Activated CD4-positive, alpha-beta T cell treated with anti-CD3 and anti-CD28 coated beads, Interleukin-2, amount 10 ng/mL, durations not matched to agents 7 days and 5 days (primary cell): ENCODE measurements around the gene GRID2IP. TPM values are rescaled to one million over a fixed set of nuclear protein-coding genes. Genes with fewer than 3 reads are reported as not detected.
A peak's percentile ranks its signal among the peaks of the same experiment; 100 is the strongest.

Source experiments
- CTCF ChIA-PET: fragments of 350-600 bp; sonication (Branson Sonifier 250); formaldehyde crosslinking; loops from one replicate; lab custom pipeline; 2021; ENCODE audit warnings: antibody characterized with exemption; lab: Charles Lee
- POLR2A ChIA-PET: fragments of 350-600 bp; sonication (Branson Sonifier 250); formaldehyde crosslinking; loops from one replicate; lab custom pipeline; 2021; ENCODE audit warnings: antibody characterized with exemption; lab: Charles Lee
- DNase-seq: peaks from one replicate; pipeline ENCODE4 v3.0.0-alpha.2; 2020
- H3K27ac Mint-ChIP-seq: one replicate; pipeline ENCODE4 v1.8.0; 2021; ENCODE audit warnings: mild to moderate bottlenecking, moderate library complexity, mixed read lengths
- H3K27me3 Mint-ChIP-seq: one replicate; pipeline ENCODE4 v1.8.0; 2021; ENCODE audit warnings: mixed read lengths
- H3K36me3 Mint-ChIP-seq: one replicate; pipeline ENCODE4 v1.8.0; 2021; ENCODE audit warnings: low read depth, mixed read lengths
- H3K4me1 Mint-ChIP-seq: one replicate; pipeline ENCODE4 v1.8.0; 2021; ENCODE audit warnings: mixed read lengths
- H3K4me3 Mint-ChIP-seq: one replicate; pipeline ENCODE4 v1.8.0; 2021; ENCODE audit warnings: mild to moderate bottlenecking, moderate library complexity, mixed read lengths
- H3K9me3 Mint-ChIP-seq: one replicate; pipeline ENCODE4 v1.8.0; 2021; ENCODE audit warnings: mixed read lengths
- total RNA-seq, 2 experiments: library from RNA; stranded (reverse); gene quantifications; one replicate each; pipeline ENCODE4 v1.2.3, GENCODE V29; 2021

Gene GRID2IP
- total RNA-seq, 2 experiments from 2014 or later: 0.07 TPM; not detected in 1

DNA sequence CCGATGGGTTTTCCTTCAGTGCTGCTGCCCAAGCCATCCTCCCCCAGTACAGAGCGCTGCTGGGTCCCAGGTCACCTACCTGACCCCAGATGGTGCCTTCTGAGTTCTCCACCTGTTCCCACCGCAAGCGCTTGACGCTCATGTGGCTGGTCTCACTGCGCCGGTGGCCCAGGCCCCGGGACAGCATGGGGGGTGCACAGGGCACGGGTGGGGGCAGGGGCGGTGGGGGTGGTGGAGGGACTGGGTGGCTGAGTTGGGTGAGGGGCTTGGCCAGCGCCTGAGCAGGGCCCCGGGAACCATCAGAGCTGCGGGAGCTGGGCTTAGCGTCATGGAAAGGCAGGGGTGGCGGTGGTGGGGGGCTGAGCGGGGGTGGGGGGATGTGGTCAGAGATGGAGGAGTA, 43.4 kb downstream of the GRID2IP start:
- no peak overlapping the region for H3K4me3 Mint-ChIP-seq
- no peaks in the 10 kb centered on the region for H3K36me3 Mint-ChIP-seq
- ChIA-PET POLR2A (no interaction called here), CTCF (interaction anchor here (1.3 kb wide), 1 partner anchor 37 kb away, joined by 3 read pairs; no protein-coding TSS in a partner anchor)
- H3K9me3 Mint-ChIP-seq: no peaks in the 10 kb centered on the region
- H3K27ac Mint-ChIP-seq: no peak overlapping the region
- no peaks in the 10 kb centered on the region for H3K27me3 Mint-ChIP-seq
- no peak for DNase-seq
- peaks cover 13% of the 10 kb centered on the region for H3K4me1 Mint-ChIP-seq

DNA sequence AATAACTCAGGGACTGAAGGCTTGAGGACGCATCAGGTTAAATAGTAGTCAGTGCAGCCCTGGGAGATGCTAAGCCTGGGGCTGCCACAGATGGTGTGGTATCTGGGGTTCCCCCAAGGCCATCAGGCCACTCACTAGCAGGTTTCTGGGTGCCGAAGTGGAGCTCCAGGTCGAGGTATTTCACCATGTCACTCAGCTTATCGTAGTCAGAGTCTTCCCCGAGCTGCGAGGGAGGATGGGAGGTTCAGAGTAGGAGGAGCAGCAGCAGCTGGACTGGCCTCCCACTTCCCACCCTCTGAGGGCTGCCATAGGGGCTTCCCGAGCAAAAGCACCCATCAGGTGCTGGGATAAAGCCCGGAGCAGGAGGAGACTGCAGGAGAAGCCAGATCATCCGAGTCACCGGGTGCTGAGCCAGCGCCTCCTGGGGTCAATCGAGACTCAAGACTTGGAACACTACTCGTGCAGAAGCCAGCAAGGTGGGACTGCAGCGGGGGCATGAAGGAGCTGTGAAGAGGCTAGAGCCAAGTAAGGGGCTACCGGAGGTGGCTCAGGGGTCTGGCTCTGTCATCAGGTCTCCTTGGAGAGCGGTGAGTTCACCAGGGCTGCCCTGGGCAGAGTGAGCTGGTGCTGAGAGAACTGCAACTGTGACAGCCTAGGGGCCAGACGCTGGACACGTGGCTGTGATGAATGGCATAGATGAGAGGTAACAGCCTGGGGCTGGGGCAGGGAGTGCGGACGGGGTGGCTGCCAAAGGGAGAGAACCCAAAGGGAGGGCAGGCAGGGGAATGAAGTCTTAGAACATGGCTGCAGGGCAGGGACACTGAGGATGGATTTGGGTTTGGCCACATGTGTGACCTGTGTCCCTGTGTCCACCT, 45.3 kb downstream of the GRID2IP start:
- DNase-seq: no peak
- H3K4me1 Mint-ChIP-seq: peaks cover 13% of the 10 kb centered on the region
- no peaks in the 10 kb centered on the region for H3K27me3 Mint-ChIP-seq
- H3K9me3 Mint-ChIP-seq: no peaks in the 10 kb centered on the region
- H3K27ac Mint-ChIP-seq: no peak overlapping the region
- ChIA-PET POLR2A (interaction anchor here (0.6 kb wide), 1 partner anchor 48 kb away, joined by 3 read pairs; no protein-coding TSS in a partner anchor), CTCF (interaction anchor here (1.0 to 1.3 kb wide), 2 partner anchors 10 to 351 kb away, joined by 3 read pairs; no protein-coding TSS in a partner anchor)
- H3K36me3 Mint-ChIP-seq: no peaks in the 10 kb centered on the region
- peak overlapping the region; percentile 86 for H3K4me3 Mint-ChIP-seq

DNA sequence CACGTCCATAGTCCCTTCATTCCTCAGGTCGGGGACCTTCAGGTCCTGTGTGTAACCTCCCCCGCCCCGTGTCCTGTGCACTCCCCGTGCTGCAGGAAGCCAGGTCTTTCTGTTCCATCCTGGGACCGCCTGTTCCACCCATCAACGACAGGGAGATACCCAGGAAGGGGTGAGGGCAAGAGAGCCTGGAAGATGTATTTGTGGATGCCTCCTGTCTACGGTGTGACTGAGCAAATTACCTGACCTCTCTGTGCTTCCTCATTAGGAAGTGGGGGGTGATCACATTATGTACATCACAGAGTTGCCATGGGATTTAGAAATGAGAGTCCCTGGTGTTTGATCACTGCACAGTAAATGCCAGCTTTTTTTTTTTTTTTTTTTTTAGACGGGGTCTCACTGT, 46.3 kb downstream of the GRID2IP start:
- H3K9me3 Mint-ChIP-seq: no peaks in the 10 kb centered on the region
- CTCF ChIA-PET: interaction anchor here (1.0 kb wide), 1 partner anchor 352 kb away, joined by 3 read pairs; no protein-coding TSS in a partner anchor
- POLR2A ChIA-PET: interaction anchor here (0.6 kb wide), 1 partner anchor 49 kb away, joined by 3 read pairs; no protein-coding TSS in a partner anchor
- peak overlapping the region; percentile 94 for H3K27ac Mint-ChIP-seq
- no peak for DNase-seq
- peaks cover 13% of the 10 kb centered on the region for H3K4me1 Mint-ChIP-seq
- H3K27me3 Mint-ChIP-seq: no peaks in the 10 kb centered on the region
- no peaks in the 10 kb centered on the region for H3K36me3 Mint-ChIP-seq
- peak overlapping the region; percentile 86 for H3K4me3 Mint-ChIP-seq

DNA sequence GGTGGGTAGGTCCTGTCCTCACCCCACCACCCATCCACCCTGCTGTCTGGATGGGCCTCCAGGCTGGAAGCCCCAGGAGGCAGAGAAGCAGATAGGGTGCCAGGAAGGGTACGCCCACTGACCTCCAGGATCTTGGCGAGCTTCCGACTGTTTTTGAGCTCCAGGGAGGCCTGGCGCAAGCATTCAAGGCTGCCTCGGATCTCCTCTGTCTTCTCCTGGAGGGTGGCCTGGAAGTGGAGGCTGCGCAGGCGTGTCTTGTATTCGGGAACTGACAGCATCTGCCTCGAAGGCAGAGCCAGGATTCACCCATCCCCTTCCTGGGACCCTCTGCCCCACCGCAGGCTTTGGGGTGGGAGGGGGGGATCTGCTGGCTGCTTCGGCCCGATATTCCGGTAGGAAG, 48.4 kb downstream of the GRID2IP start:
- ChIA-PET POLR2A (no interaction called here), CTCF (no interaction called here)
- H3K4me3 Mint-ChIP-seq: no peak overlapping the region

DNA sequence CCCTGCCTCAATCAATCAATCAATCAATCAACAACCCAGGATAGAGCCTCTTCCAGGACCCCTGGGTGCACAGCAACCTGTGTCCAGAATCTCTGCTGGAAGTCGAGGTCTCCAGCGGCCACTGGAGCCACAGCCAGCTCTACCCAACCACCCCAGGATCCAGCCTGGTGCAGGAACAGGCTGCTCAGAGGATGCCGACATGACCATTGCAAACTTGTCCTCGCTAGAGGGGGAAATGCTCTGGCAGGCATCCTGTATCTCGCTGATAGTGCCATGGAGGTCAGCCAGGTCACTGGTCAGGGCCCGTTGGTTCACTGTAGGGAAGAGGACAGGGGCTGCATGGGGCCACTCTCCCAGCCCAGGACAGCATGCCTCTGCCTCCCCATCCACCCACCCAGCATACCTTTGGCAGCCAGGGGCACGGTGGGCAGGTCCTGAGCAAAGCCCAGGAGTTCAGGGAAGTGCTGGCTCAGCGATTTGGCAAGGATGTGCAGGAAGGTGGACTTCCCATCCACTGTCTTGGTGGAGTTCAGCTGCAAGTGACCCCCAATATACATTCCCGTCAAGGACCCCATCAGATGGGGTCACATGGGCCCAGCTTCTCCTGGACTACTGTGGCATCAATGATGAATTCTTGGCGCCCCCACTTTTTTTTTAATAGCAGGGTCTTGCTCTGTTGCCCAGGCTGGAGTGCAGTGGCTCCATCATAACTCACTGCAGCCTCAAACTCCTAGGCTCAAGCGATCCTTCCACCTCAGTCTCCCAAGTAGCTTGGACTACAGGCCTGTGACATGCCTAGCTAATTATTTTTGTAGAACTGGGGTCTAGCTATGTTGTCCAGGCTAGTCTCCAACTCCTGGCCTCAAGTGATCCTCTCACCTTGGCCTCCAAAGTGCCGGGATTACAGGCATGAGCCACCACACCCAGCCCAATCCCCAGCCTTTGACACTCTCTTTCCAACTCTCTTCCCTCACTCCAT, 49.4 kb downstream of the GRID2IP start:
- H3K27me3 Mint-ChIP-seq: no peaks in the 10 kb centered on the region
- CTCF ChIA-PET: interaction anchor here (1.4 kb wide), 1 partner anchor 13 kb away, joined by 3 read pairs; no protein-coding TSS in a partner anchor
- POLR2A ChIA-PET: no interaction called here

More for the DNA sequence above, 48.4 kb downstream of the GRID2IP start:
- Mint-ChIP-seq H3K4me1 (peaks cover 13% of the 10 kb centered on the region), H3K27me3 (no peaks in the 10 kb centered on the region), H3K36me3 (no peaks in the 10 kb centered on the region), H3K9me3 (no peaks in the 10 kb centered on the region), H3K27ac (no peak overlapping the region)
- no peak for DNase-seq

GRCh38 chr7:6500691-6501090, 50.6 kb downstream of the GRID2IP start:
- no peak overlapping the region for H3K27ac Mint-ChIP-seq
- CTCF ChIA-PET: interaction anchor here (1.4 kb wide), 1 partner anchor 15 kb away, joined by 3 read pairs; no protein-coding TSS in a partner anchor

More for the DNA sequence above, 49.4 kb downstream of the GRID2IP start:
- Mint-ChIP-seq H3K27ac (no peak overlapping the region), H3K36me3 (no peaks in the 10 kb centered on the region), H3K4me1 (peaks cover 13% of the 10 kb centered on the region), H3K4me3 (no peak overlapping the region), H3K9me3 (no peaks in the 10 kb centered on the region)
- DNase-seq: no peak

GRCh38 chr7:6497994-6498393, 53.3 kb downstream of the GRID2IP start:
- H3K36me3 Mint-ChIP-seq: no peaks in the 10 kb centered on the region
- no peak for DNase-seq
- no peak overlapping the region for H3K27ac Mint-ChIP-seq
- H3K4me3 Mint-ChIP-seq: no peak overlapping the region
- no peaks in the 10 kb centered on the region for H3K4me1 Mint-ChIP-seq
- no peaks in the 10 kb centered on the region for H3K9me3 Mint-ChIP-seq
- CTCF ChIA-PET: no interaction called here
- no peaks in the 10 kb centered on the region for H3K27me3 Mint-ChIP-seq
- POLR2A ChIA-PET: no interaction called here

More at GRCh38 chr7:6500691-6501090, 50.6 kb downstream of the GRID2IP start:
- POLR2A ChIA-PET: no interaction called here
- no peak for DNase-seq
- Mint-ChIP-seq H3K4me1 (peaks cover 13% of the 10 kb centered on the region), H3K9me3 (no peaks in the 10 kb centered on the region), H3K36me3 (no peaks in the 10 kb centered on the region), H3K27me3 (no peaks in the 10 kb centered on the region), H3K4me3 (no peak overlapping the region)

DNA sequence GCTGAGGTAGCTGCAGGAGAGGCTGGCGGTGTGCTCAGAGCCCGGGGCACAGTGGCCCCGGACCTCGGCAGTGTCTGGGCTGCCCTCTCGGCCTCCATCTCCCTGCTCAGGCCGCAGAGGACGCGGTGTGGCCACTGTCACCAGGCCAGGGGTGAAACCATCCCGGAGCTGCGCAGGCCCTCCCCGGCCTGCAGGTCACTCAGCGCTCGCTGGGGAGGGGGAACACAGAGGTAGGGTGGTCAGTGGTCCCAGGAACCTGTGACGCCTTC, 53.7 kb downstream of the GRID2IP start:
- DNase-seq: no peak
- CTCF ChIA-PET: no interaction called here
- Mint-ChIP-seq H3K9me3 (no peaks in the 10 kb centered on the region), H3K27me3 (no peaks in the 10 kb centered on the region), H3K27ac (no peak overlapping the region), H3K36me3 (no peaks in the 10 kb centered on the region), H3K4me3 (no peak overlapping the region), H3K4me1 (no peaks in the 10 kb centered on the region)
- POLR2A ChIA-PET: no interaction called here

GRCh38 chr7:6496842-6497636, 54.2 kb downstream of the GRID2IP start:
- Mint-ChIP-seq H3K4me3 (no peak overlapping the region), H3K9me3 (no peaks in the 10 kb centered on the region), H3K27me3 (no peaks in the 10 kb centered on the region), H3K27ac (no peak overlapping the region), H3K36me3 (no peaks in the 10 kb centered on the region), H3K4me1 (no peaks in the 10 kb centered on the region)
- ChIA-PET CTCF (interaction anchor here (0.6 kb wide), 1 partner anchor 229 kb away, joined by 3 read pairs; no protein-coding TSS in a partner anchor), POLR2A (no interaction called here)
- no peak for DNase-seq

- CTCF ChIA-PET: interaction anchor here (1.1 kb wide), 2 partner anchors 18 to 85 kb away, joined by 3 read pairs; no protein-coding TSS in a partner anchor
- Mint-ChIP-seq H3K9me3 (no peaks in the 10 kb centered on the region), H3K4me1 (no peaks in the 10 kb centered on the region), H3K36me3 (no peaks in the 10 kb centered on the region), H3K4me3 (no peak overlapping the region), H3K27me3 (peaks cover 7% of the 10 kb centered on the region), H3K27ac (no peak overlapping the region)
- POLR2A ChIA-PET: interaction anchor here (0.6 kb wide), 1 partner anchor 9 kb away, joined by 6 read pairs; no protein-coding TSS in a partner anchor
- DNase-seq: no peak
These were observed 55.5 kb downstream of the GRID2IP start for GRCh38 chr7:6495597-6496262.

DNA sequence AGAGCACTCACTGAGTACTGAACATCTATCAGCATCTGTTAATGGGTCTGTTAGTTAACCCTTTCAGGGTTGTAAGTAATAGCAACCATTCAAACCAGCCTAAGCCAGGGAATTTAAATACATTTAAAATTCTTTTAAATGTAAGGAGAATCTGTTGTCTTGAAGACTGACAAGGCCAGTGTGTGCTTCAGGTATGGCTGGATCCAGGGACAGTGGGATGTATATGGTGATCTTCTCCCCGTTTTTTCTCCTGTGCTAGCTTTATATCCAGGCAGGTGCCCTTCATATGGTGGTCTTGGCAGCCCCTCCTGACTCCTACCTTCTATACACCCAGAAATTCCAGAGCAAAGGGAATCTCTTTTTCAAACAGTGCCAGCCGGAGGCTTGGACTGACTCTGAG, 56.9 kb downstream of the GRID2IP start:
- H3K36me3 Mint-ChIP-seq: no peaks in the 10 kb centered on the region
- CTCF ChIA-PET: no interaction called here
- H3K4me3 Mint-ChIP-seq: no peak overlapping the region
- H3K4me1 Mint-ChIP-seq: no peaks in the 10 kb centered on the region
- no peaks in the 10 kb centered on the region for H3K9me3 Mint-ChIP-seq
- DNase-seq: no peak
- peaks cover 7% of the 10 kb centered on the region for H3K27me3 Mint-ChIP-seq
- POLR2A ChIA-PET: no interaction called here
- H3K27ac Mint-ChIP-seq: no peak overlapping the region
